GM18505 (cell line): ENCODE results near the gene RIMBP2.

ENCODE experiments used
- ATAC-seq: cut with Tn5 transposase; IDR thresholded peaks from one replicate; pipeline ENCODE4 v1.9.1; 2021; ENCODE audit not compliant: unreplicated experiment
- POLR2A ChIP-seq: IDR thresholded peaks from 4 replicates; pipeline ENCODE4 v1.6.1; 2011; ENCODE audit warnings: borderline replicate concordance; ENCODE audit not compliant: insufficient read depth, insufficient read length; ENCODE audit errors: extremely low read depth

RIMBP2 gene

GRCh38 chr12:130546494-130546893 is 169.6 kb downstream of the RIMBP2 start:
- no peak for ATAC-seq
- TF ChIP-seq POLR2A: no peak

GRCh38 chr12:130545475-130545874 is 170.6 kb downstream of the RIMBP2 start:
- TF ChIP-seq POLR2A: no peak
- ATAC-seq: no peak

GRCh38 chr12:130540376-130540775 is 175.7 kb downstream of the RIMBP2 start:
- TF ChIP-seq POLR2A: no peak
- no peak for ATAC-seq

- no peak for TF ChIP-seq POLR2A
- no peak for ATAC-seq
Measured at GRCh38 chr12:130538343-130539095, 177.6 kb downstream of the RIMBP2 start.

- ATAC-seq: no peak
- TF ChIP-seq POLR2A: no peak
Measured at GRCh38 chr12:130537655-130538054, 178.4 kb downstream of the RIMBP2 start.

- ATAC-seq: no peak
- no peak for TF ChIP-seq POLR2A
Measured at GRCh38 chr12:130537051-130537450, 179.0 kb downstream of the RIMBP2 start.

- no peak for TF ChIP-seq POLR2A
- no peak for ATAC-seq
Measured at GRCh38 chr12:130530429-130530828, 185.7 kb downstream of the RIMBP2 start.

- ATAC-seq: no peak
Measured at GRCh38 chr12:130529781-130530180, 186.3 kb downstream of the RIMBP2 start.

GRCh38 chr12:130527239-130527638 is 188.9 kb downstream of the RIMBP2 start:
- TF ChIP-seq POLR2A: no peak
- ATAC-seq: no peak

More at GRCh38 chr12:130529781-130530180, 186.3 kb downstream of the RIMBP2 start:
- no peak for TF ChIP-seq POLR2A

- no peak for TF ChIP-seq POLR2A
- ATAC-seq: no peak
Measured at GRCh38 chr12:130526813-130527212, 189.3 kb downstream of the RIMBP2 start.

- ATAC-seq: no peak
- TF ChIP-seq POLR2A: no peak
Measured at GRCh38 chr12:130525384-130526172, 190.5 kb downstream of the RIMBP2 start.

GRCh38 chr12:130524759-130525158 is 191.3 kb downstream of the RIMBP2 start:
- ATAC-seq: no peak
- no peak for TF ChIP-seq POLR2A

GRCh38 chr12:130523863-130524614 is 192.1 kb downstream of the RIMBP2 start:
- no peak for ATAC-seq
- no peak for TF ChIP-seq POLR2A
